IPS DF 4.7 (cell line): ENCODE data around the gene COLEC11.

Experiments
- DNase-seq: peaks from one replicate; pipeline ENCODE4 v3.0.0-alpha.2; 2013; ENCODE audit warnings: low spot score; ENCODE audit errors: extremely low read depth

The COLEC11 gene

DNA sequence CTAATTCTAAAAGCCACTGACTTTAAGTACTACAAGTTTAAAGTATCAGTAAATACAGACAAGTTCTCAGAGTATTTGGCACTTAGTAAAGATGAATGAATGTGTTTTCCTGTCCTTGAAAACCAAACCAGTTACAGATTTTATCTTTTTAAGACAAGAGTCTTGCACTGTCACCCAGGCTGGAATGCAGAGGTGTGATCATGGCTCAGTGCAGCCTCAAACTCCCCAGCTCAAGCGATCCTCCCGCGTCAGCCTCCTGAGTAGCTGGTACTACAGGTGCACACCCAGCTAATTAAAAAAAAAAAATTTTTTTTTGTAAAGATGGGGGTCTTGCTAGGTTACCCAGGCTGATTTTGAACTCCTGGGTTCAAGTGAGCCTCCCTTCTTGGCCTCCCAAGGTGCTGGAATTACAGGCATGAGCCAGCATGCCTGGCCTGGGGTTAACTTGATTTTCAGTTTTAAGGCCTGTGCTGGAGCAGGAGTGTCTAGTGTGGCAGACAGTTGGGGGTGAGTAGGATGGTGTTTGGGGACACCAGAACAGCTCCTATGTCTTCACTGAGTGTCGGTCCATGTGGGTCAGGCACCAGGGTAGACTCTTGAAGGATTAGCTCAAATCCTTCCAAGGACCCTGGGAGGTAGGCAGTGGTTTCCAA is 10.2 kb upstream of the COLEC11 start:
- DNase-seq = no peak

DNA sequence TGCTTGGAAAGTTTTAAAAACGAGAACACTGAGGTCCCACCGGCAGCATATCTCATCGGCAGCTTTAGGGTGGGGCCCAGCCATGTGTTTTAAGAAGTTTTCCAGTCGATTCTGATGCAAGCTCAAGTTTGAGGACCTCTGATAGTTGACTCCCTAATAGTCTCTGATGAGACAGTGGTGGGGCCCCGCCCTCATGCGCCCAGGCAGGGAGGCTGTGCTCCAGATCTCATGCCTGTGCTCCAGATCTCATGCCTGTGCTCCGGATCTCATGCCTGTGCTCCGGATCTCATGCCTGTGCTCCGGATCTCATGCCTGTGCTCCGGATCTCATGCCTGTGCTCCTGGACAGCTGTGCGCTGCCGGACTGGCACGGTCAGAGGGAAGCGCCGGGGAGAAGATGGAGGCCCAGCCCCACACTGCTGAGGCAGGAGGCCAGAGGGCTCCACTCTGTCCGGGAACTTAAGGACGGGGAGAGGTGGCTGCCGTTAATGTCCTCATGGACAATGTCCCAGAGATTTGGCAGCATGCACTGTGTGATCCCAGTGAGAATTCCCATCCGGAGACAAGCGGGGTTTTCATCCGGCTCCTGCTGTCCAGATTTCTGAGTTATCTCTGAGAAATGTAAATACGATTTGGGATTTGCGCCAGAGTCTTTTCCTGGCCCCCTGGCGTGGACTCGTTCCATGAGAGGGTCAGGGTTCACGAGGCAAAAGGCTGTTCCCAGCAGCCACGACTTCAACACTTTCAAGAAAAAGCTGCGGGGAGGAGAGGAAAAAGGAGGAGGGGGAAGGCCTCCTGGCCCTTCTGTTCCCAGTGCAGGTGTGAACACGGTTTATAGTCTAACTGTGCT is 9.4 kb upstream of the COLEC11 start:
- no peak for DNase-seq

DNA sequence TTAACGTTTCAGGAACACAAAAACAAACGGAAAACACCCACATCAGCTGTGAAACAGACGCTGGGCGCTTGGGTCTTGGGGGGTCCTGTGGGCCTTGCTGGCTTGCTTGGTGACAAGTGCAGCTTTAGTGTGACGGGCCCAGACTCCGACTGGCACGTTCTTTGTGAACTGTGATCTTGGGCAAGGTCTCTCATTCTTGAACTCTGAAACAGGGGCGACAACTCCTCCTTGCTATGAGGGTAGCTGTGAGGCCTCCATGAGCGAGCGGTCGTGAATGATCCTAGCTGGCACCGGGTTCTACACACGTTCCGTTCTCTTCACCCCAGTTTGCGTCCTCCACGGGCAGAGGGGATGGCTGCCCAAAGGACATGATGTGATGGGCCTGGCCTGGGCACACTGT is 8.7 kb upstream of the COLEC11 start:
- DNase-seq = no peak

DNA sequence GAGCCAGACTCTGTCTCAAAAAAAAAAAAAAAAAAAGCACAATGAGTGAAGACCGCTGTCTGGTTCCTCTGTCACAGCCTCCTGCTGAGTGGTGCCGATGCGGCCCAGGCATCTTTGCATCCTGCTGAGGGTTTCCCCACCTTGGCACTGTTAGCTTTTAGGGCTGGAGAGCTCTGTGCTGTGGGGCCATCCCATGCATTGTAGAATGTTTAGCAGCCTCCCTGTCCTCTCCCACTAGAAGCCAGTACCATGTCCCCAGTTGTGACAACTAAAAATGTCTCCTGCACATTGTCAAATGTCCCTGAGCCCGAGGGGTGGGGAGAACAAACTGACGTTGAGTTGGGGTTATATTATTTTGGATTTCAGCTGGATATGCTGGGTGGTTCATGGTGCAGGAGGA is 7.9 kb upstream of the COLEC11 start:
- no peak for DNase-seq

DNA sequence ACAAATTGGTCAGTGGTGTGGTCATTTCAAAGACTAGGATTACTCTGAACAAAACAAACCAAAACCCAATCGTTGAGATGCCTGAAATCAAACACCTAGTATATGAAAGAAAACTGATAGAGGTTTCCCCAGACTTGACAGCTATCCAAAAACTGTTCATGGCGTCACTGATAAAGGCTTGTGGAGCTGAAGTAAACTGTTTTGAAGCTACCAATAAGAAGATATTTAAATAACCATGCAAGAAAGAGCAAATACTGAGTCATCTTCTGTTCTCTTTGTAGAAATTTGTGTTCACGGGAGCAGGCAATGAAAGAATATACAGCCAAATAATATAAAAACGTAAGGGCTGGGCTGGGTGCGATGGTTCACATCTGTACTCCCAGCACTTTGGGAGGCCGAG is 7.5 kb upstream of the COLEC11 start:
- DNase-seq = no peak

DNA sequence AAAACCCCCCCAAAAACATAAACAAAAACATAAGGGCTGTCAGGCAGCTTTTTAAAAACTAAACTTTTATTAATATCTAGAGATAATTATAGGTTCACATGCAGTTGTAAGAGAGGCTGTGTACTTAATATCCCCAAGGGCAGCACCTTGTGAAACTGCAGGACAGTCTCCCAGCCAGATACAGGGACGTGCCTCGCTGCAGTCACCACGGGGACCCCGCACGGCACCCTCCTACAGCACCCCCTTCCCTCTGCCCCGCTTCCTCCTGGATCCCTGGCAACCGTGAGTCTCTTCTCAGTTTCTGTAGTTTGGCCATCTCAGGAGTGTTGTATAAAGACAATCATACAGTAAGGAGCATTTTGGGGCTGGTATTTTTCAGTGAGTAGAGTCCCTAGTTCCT is 6.8 kb upstream of the COLEC11 start:
- DNase-seq = no peak

DNA sequence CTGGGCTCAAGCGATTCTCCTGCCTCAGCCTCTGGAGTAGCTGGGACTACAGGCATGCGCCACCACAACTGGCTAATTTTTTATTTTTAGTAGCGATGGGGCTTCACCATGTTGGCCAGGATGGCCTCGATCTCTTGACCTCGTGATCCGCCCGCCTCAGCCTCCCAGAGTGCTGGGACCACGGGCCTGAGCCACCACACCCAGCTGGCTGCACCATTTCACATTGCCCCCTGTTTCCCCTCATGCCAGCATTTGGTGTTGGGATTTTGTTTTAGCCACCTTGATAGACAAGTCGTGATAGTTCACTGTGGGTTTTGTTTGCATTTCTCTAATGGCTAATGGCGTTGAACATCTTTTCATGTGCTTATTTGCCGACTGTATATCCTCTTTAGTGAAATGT is 5.8 kb upstream of the COLEC11 start:
- no peak for DNase-seq

DNA sequence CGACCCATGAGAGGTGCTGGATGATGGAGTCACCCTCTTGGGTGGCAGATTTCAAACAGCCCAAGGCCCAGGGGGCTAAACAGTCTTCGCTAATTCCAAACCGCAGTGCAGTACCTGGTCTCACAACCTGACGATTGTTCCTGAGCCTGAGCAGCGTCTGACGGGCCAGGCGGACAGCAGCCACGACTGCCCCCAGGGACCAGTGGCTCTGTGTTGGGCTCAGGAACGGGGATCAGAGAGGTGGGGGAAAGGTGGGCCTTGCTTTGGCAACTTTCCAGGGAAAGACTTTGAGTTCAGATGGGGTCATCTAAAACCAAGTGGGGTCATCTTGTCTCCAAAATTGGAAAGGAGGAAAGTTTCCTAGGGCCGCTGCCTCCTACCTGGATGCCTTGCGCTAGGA is 492 bp downstream of the COLEC11 start:
- no peak for DNase-seq

DNA sequence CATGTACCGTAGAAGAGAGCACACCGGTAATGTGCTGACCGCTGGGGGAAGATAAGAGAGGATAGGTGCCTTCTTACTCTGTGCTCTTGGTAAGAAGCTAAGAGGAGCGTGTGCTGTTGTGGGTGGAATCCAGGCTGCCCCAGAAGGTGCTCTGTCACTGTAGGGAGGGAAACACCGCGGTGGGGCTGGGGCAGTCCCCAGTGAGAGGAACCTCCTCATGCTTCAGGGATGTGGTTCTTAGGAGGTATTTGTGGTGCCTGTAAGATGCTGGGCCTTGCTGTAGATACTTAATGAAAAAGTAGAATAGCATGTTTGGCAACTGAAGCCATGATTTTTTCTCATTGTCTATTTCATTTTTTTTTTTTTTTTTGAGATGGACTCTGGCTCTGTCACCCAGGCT is 1.1 kb downstream of the COLEC11 start:
- no peak for DNase-seq

DNA sequence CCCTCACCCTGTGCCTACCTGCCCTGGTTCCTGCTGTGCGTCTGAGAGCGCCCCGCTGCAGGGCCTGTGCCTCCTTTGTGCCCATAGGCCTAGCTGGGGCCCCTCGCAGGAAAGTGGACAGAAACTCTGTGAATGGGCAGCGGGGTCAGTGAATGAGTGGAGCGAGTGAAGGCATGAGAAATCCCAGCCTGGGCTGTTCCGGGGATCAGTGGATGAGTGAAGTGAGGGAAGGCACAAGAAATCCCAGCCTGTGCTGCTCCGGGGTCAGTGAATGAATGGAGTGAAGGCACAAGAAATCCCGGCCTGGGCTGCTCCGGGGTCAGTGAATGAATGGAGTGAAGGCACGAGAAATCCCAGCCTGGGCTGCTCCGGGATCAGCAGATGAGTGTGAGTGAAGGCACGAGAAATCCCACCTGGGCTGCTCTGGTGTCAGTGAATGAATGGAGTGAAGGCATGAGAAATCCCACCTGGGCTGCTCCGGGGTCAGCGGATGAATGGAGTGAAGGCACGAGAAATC is 2.0 kb downstream of the COLEC11 start:
- no peak for DNase-seq

DNA sequence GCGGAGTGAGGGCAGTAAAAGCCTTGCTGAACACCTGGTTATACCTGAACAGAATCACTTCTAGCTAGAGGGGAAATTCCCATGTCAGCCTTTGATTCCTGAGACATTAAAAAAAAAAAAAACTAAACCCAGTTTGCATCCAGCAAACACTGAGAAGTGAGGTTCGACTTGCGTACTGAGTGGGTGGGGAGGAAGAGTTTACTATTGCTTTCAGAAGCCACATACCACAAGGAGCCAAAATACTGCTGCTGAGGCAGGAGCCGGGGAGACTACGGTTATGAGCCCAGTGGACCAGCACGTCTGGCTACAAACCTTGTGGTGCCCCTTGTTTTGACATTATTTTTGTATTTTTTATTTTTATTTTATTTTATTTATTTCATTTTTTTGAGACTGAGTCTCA is 2.7 kb downstream of the COLEC11 start:
- no peak for DNase-seq

DNA sequence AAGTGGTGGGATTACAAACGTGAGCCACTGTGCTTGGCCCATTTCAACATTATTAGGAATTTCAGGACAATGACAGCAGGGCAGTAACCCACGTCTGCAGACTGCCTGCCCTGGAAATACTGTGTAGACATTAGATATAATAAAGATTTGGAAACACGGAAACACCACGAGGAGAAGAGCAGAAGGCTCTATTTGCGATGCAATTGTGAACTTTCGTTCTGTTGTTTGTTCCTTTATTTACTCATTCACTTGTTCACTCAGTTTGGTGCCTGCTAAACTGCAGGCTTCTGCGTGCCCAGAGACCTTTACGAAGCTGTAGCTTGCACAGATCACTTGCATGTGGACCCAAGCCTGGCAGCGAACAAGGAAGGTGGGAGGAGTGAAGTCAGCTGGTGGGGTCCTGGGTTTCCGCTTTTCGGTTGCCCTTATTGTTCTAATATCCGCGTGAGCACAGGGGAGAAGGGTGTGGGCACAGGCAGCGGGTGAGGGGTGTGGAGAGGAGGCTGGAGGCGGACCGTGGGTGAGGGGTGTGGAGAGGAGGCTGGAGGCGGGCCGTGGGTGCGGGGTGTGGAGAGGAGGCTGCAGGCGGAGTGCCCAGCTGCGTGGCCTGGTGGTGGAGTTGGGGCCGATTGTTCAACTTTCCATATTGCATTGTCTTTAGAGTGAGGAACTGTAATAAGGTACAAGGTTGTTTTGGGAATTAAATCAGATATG is 3.4 kb downstream of the COLEC11 start:
- no peak for DNase-seq

DNA sequence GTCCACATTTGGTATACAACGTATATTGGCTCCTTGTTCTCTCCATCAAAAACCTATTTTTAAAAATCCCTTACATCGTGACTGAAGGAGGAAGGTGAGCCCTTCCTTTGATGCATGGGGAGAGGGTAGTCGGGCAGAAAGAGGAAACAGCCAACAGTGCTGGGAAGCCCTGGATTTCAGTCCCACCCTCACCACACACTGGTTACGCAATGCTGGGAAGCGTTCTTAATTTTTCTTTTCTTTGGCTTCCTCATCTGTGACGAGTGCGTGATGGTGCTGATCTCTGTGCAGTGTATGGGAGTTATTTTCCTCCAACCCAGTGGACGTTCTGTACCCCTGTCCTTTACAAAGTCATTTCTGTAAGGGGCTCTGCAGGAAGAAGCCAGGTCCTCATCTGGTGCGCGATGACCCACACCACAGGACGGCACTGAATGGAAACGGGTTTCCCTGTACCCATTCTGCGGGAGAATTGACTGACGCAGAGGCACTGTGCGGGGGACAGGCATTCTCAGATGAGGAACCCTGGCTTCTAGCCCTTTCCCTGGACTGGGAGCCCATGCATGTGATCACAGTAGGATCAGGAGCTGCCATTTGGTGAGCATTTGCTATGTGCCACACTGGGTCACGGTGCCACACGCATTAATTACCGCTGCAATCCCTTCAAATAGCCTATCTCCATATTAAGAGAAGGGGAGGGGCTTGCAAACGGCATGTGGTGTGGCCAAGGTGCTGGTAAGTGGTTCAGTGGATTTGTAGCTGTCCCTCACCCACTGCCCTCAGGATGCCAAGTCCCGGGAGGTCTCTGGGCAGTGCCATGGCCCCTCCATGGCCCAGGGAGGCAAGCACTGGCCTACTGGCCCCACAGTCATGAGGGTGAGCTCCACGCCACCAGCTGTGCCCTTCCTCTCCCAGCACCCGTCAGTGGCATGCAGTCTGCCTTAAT is 4.3 kb downstream of the COLEC11 start:
- DNase-seq = no peak

DNA sequence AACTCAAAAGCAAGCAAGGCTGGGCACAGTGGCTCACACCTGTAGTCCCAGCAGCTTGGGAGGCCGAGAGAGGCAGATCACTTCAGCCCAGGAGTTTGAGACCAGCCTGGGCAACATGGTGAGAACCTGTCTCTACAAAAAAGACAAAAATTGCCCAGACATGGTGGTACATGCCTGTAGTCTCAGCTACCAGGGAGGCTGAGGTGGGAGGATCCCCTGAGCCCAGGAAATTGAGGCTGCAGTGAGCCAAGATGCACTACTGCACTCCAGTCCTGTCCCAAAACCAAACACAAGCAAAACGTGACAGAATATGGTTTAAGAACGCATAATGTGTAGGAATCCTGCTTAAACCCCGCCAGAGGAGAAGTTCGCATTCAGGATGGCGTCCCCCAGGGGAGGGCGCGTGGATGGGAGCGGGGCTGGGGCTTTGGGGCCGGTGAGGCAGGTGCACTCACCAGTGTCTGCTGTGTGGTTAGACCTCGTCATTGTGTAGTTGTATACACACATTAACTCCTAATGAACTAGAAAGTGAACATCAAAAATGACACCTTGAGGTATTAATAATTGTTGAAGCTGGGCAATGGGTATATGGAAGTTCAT is 5.4 kb downstream of the COLEC11 start:
- no peak for DNase-seq

DNA sequence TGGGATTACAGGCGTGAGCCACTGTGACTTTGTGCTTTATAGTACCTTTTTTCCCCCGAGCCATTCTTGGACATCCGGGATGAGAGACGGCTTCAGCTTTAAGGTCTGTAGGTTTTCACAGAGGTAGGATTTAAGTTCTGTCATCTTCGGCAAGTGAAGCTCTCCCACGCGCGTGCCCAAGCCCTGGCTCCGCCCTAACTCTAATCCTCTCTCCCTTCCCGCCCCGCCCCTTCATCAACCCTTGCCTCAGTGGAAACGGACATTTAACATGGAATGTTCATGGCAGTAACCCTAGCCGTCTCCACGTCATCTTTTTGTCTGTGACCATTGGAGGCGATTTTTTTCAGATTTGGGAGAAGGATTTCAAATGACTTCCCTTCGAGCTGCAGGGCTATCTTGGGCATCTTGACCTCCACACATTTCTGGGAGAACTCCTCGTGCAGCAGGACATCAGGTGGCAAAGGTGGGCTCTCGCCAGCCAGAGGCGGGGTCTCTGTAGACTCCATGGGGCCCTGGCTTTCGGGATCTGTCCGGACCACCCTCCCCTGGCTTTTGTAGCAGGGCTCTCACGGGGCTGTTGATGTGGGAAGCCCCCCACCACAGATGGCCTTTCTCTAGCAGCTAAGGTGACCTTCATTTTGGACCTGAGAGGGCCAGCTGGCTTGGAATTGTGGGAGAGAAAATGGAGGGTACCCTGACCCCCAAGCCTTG is 6.8 kb downstream of the COLEC11 start:
- DNase-seq = no peak

DNA sequence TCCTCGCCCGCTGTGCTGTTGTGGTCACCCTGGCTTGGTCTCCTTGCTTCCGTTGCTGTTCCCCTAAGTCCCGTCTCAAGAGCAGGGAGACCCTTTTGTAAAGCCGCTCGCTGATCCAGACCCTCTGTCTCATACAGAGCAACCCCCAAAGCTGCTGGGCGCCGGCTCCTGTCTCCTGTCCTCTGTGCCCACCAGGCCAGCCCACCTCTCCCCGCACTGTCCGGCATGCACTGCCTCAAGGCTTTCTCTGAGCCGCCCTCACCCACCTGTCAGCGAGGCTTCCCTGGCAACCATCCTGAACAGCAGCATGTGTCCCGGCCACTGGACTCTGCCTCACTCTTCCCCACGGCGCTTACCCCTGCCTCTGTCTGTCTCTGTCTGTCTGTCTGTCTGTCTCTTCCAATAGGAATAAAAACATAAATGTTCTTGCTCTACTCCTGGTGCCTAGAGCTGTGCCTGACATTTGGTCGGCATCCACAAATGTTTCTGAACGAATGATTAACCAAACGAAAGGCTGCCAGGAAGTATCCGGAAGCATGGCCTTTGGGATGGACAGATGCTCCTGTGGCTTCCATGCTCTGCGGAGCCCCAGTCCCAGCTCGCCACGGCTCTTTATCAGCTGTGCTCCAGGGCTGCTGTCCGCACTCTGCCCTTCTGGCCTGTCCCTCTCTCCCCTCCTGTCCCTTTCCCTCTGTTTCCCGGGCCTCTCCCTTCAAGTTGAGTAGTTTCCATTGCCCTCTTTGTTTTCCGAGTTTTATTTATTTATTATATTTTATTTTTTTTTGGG is 7.8 kb downstream of the COLEC11 start:
- DNase-seq = no peak

DNA sequence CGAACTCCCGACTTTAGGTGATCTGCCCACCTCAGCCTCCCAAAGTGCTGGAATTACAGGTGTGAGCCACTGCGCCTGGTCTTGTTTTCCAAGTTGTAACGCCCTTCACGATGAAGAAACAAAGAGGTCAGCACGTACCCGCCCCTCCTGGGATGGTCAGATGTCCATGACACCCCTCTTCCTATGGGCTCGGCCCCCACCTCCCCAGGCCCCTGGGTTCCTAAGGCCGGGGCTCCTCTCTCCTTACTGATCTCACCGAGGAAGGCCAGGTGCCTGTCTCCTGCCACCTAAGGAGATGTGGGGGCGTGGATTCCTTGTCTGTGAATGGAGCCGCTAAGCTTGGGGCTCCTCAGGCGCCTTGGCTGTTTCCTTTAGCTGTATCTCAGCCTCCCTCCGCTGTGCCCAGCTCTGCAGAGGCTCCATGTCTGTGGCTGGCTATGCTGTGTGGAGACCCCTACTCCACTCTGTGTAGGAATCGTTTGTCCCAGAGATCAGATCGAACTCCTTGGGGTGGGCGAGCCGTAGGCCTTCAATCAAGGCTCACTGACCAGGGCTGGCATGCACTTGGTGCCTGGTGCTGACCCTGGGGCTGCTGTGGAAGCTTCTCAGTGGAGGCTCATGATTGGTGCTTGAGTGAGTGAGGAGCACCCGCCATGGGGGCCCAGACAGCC is 8.8 kb downstream of the COLEC11 start:
- DNase-seq = no peak

DNA sequence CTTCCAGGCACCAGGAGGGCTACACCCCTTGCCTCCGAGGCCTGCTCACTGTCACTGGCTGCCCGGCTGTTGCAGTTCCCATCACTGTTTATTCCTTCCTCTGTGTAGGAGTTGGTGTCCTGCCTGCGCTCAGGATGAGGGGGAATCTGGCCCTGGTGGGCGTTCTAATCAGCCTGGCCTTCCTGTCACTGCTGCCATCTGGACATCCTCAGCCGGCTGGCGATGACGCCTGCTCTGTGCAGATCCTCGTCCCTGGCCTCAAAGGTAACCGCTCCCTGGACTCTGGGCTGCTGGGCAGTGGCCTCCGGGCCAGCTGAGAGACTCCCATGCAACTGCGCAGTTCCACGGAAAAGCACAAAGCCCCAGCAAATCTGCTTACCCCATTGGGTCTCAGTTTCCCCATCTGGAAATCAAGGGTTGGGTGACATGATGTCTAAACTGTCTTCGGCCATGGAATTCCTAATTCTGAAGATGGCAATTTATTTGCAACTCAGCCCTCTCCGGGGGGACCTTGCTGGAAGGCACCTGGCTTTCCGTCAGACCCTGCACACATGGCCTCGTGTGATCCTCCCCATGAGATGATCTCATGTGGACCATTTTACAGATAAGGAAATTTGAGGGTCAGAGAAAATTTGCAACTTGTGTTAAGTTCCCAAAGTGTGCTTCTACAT is 9.4 kb downstream of the COLEC11 start:
- no peak for DNase-seq
